ENCODE results near the gene GNG11. TPM values are rescaled to one million over a fixed set of nuclear protein-coding genes. Genes with fewer than 3 reads are reported as not detected.

Gene GNG11
- total and polyA plus RNA-seq, 10 of the 15 experiments (the other 5 are each of a cell fraction or from before 2014, with no cell fraction given): 0.15 to 2.4 (median 0.84) TPM

DNA sequence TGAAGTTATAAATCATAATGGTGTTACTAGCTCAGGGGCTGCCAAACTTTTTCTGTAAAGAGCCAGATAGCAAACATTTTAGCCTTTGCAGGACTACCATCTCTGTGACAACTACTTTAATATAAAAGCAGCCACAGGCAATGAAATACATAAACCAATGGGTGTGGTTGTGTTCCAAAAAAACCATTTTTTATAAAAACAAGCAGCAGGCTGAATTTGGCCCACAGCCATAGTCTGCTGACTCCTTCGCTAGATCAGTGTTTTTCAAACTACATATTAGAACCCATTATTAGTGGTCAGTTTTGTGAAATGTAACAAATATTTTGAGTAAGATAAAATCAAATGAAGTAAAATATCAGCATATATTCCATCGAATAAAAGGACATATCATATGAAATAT lies 13.6 kb downstream of the GNG11 start:
- no peaks in the 10 kb centered on the region for H3K27me3 ChIP-seq (replicated peaks in 1 of 2; ENCODE audit: control insufficient read depth in 2 of 2, insufficient read depth in 2 of 2, low read length in 1 of 2)
- DNase-seq (ENCODE audit: low read depth, low spot score) (no peak), ATAC-seq (no peak), FAIRE-seq (no peak)
- SMC1A ChIA-PET (ENCODE audit: uncharacterized antibody, unreplicated experiment): interaction anchor here (1.3 kb wide), 1 partner anchor 183 kb away, joined by 3 read pairs; no protein-coding TSS in a partner anchor
- no peak for TF ChIP-seq MTA2 (IDR thresholded peaks at IDR 0.05; ENCODE audit: low read depth)
- no peak overlapping the region for H3K4me2 ChIP-seq (ENCODE audit: control insufficient read depth, insufficient read depth)
- POLR2A ChIA-PET: no interaction called here
- no peak overlapping the region for H3K4me3 ChIP-seq
- no peak overlapping the region for H2AFZ ChIP-seq (ENCODE audit: control insufficient read depth, low read depth, low read length)
- CTCF ChIA-PET: interaction anchor here (0.6 to 0.8 kb wide), 2 partner anchors 32 to 394 kb away, joined by 3 read pairs; no protein-coding TSS in a partner anchor
- 37% methylated on average over 2 of the region's 2 CpGs for WGBS (ENCODE audit: insufficient coverage, insufficient replicate concordance, low lambda C conversion rate, missing lambda C conversion rate)
- intact Hi-C loops (cut with micrococcal nuclease; ENCODE audit: unreplicated experiment): no loop called here
- H3K27ac ChIP-seq (ENCODE audit: control insufficient read depth, insufficient read depth): no peak overlapping the region
- H3K9ac ChIP-seq (ENCODE audit: control insufficient read depth, insufficient read depth, low read length): no peak overlapping the region
- no peaks in the 10 kb centered on the region for H4K20me1 ChIP-seq (ENCODE audit: control insufficient read depth, insufficient read depth)
- H3K36me3 ChIP-seq (ENCODE audit: control insufficient read depth in 2 of 2, insufficient read depth in 2 of 2, low read length in 1 of 2): no peaks in the 10 kb centered on the region
- in situ Hi-C loops (cut with MboI): no loop called here
- H3K79me2 ChIP-seq (ENCODE audit: control insufficient read depth, insufficient read depth, low read length): no peaks in the 10 kb centered on the region
- BruUV-seq (replicated peaks): no TSS peak
- no peaks in the 10 kb centered on the region for H3K9me3 ChIP-seq (replicated peaks; ENCODE audit: control insufficient read depth, insufficient read depth, low read length)
- H3K4me1 ChIP-seq (ENCODE audit: control insufficient read depth, insufficient read depth, low read length): no peaks in the 10 kb centered on the region
- RAD21 ChIA-PET (ENCODE audit: unreplicated experiment): no interaction called here

- Histone ChIP-seq H3K27ac (ENCODE audit: control insufficient read depth, insufficient read depth) (no peak overlapping the region), H4K20me1 (ENCODE audit: control insufficient read depth, insufficient read depth) (no peaks in the 10 kb centered on the region), H3K4me1 (ENCODE audit: control insufficient read depth, insufficient read depth, low read length) (no peaks in the 10 kb centered on the region), H3K79me2 (ENCODE audit: control insufficient read depth, insufficient read depth, low read length) (no peaks in the 10 kb centered on the region), H3K4me2 (ENCODE audit: control insufficient read depth, insufficient read depth) (no peak overlapping the region), H3K36me3 (ENCODE audit: control insufficient read depth in 2 of 2, insufficient read depth in 2 of 2, low read length in 1 of 2) (no peaks in the 10 kb centered on the region), H3K4me3 (no peak overlapping the region), H2AFZ (ENCODE audit: control insufficient read depth, low read depth, low read length) (no peak overlapping the region), H3K9me3 (replicated peaks; ENCODE audit: control insufficient read depth, insufficient read depth, low read length) (no peaks in the 10 kb centered on the region; the same call in 2 of the 3 replicates), H3K9ac (ENCODE audit: control insufficient read depth, insufficient read depth, low read length) (no peak overlapping the region), H3K27me3 (replicated peaks in 1 of 2; ENCODE audit: control insufficient read depth in 2 of 2, insufficient read depth in 2 of 2, low read length in 1 of 2) (no peaks in the 10 kb centered on the region)
- ChIA-PET POLR2A (no interaction called here), SMC1A (ENCODE audit: uncharacterized antibody, unreplicated experiment) (no interaction called here), RAD21 (ENCODE audit: unreplicated experiment) (no interaction called here), CTCF (no interaction called here)
- ATAC-seq (no peak), FAIRE-seq (no peak), DNase-seq (ENCODE audit: low read depth, low spot score) (no peak)
- no TSS peak for BruUV-seq (replicated peaks)
- intact Hi-C loops (cut with micrococcal nuclease; ENCODE audit: unreplicated experiment): no loop called here
- in situ Hi-C loops (cut with MboI): no loop called here
- 80% methylated on average over 1 of the region's 1 CpG for WGBS (ENCODE audit: insufficient coverage, insufficient replicate concordance, low lambda C conversion rate, missing lambda C conversion rate)
- TF ChIP-seq STAT1 (conservative IDR thresholded peaks at IDR 0.05) (no peak), ZNF592 (IDR thresholded peaks at IDR 0.05) (no peak), POLR2AphosphoS2 (IDR thresholded peaks at IDR 0.05; ENCODE audit: low read depth, low read length) (no peak), MYC (IDR thresholded peaks at IDR 0.05; ENCODE audit: insufficient read depth, insufficient read length, insufficient replicate concordance, low read length, severe bottlenecking) (no peak), CBX3 (IDR thresholded peaks at IDR 0.05; ENCODE audit: borderline replicate concordance, low read depth) (no peak), BCL3 (IDR thresholded peaks at IDR 0.05; ENCODE audit: borderline replicate concordance, insufficient read depth, low read depth, low read length, poor library complexity, severe bottlenecking) (no peak), BCL11A (IDR thresholded peaks at IDR 0.05; ENCODE audit: low read depth, low read length) (no peak), SUPT20H (IDR thresholded peaks at IDR 0.05; ENCODE audit: borderline replicate concordance, control insufficient read depth, low read depth, low read length) (no peak)
- TF ChIP-seq, protein P1, sequence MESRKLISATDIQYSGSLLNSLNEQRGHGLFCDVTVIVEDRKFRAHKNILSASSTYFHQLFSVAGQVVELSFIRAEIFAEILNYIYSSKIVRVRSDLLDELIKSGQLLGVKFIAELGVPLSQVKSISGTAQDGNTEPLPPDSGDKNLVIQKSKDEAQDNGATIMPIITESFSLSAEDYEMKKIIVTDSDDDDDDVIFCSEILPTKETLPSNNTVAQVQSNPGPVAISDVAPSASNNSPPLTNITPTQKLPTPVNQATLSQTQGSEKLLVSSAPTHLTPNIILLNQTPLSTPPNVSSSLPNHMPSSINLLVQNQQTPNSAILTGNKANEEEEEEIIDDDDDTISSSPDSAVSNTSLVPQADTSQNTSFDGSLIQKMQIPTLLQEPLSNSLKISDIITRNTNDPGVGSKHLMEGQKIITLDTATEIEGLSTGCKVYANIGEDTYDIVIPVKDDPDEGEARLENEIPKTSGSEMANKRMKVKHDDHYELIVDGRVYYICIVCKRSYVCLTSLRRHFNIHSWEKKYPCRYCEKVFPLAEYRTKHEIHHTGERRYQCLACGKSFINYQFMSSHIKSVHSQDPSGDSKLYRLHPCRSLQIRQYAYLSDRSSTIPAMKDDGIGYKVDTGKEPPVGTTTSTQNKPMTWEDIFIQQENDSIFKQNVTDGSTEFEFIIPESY (IDR thresholded peaks at IDR 0.05): no peak
Measured at GRCh38 chr7:93937818-93938217, 16.3 kb downstream of the GNG11 start.

All from GM12878 (cell line).